Stimulated activated effector memory CD8-positive, alpha-beta T cell treated with anti-CD3 and anti-CD28 coated beads, Interleukin-12 subunit alpha, Interleukin-12 subunit beta, amount 100 ng/mL, for 72 hours (primary cell): ENCODE measurements around the gene CEP128.

Experiments
- ATAC-seq: fragments of 150-1000 bp; cut with Tn5 transposase; 2 replicates; pipeline ENCODE4 v1.10.0; 2021
- DNase-seq, 2 donors: peaks; one replicate each; pipeline ENCODE4 v3.0.0; 2021 to 2022; ENCODE audit warnings: low spot score in 2 of 2
- H3K27ac Mint-ChIP-seq: one replicate; pipeline ENCODE4 v1.8.0; 2022; ENCODE audit warnings: mild to moderate bottlenecking, mixed read lengths
- H3K36me3 Mint-ChIP-seq: one replicate; pipeline ENCODE4 v1.8.0; 2022; ENCODE audit warnings: mild to moderate bottlenecking, mixed read lengths
- H3K4me1 Mint-ChIP-seq: one replicate; pipeline ENCODE4 v1.8.0; 2022; ENCODE audit warnings: mixed read lengths
- H3K4me3 Mint-ChIP-seq: one replicate; pipeline ENCODE4 v1.8.0; 2022; ENCODE audit warnings: mild to moderate bottlenecking, mixed read lengths
- H3K9me3 Mint-ChIP-seq: one replicate; pipeline ENCODE4 v1.8.0; 2022; ENCODE audit warnings: mixed read lengths

The CEP128 gene

DNA sequence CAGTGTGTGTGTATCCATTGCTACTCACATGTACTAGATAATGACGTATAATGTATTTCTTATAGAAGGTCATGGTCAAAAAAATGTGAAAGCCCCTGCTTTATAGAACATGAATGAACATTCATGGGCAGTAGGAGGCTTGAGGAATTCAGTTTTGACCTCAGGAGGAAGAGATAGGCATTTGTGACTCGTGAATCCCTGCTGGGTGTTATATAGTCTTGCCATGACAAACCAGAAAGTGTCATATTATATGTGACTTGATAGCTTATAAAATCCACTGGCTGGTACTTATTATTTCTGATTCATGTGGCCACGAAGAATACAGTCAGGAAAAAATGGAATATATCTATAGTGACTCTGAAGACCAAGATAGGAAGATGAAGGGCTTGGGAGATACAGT lies 287.6 kb downstream of the CEP128 start:
- H3K4me1 Mint-ChIP-seq, result no peaks in the 10 kb centered on the region
- DNase-seq (no peak), ATAC-seq (no peak)
- H3K4me3 Mint-ChIP-seq, result no peak overlapping the region
- H3K27ac Mint-ChIP-seq, result no peak overlapping the region
- no peaks in the 10 kb centered on the region for H3K36me3 Mint-ChIP-seq
- peaks cover 17% of the 10 kb centered on the region for H3K9me3 Mint-ChIP-seq

- Mint-ChIP-seq H3K36me3 (no peaks in the 10 kb centered on the region), H3K4me3 (no peak overlapping the region), H3K4me1 (no peaks in the 10 kb centered on the region), H3K9me3 (no peaks in the 10 kb centered on the region), H3K27ac (no peak overlapping the region)
- DNase-seq, result no peak
- no peak for ATAC-seq
Observed at GRCh38 chr14:80645667-80646413, 295.7 kb downstream of the CEP128 start.

DNA sequence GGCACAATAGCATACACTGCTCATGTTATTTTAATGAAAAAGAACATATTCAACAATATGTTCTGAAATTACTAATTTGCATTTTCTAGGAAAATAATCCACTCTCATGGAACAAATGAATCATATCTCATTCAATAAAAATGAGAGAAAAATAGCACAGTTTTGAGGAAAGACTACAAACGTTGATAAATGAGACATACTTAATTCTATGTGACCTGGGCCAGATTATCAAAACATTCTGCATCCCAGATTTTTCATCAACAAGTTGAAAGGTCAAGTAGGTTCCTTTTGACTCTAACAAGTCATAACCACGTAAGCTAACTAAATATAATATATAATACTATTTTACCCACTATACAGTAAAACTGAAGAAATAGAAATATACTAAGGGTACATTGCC lies 296.7 kb downstream of the CEP128 start:
- Mint-ChIP-seq H3K27ac (no peak overlapping the region), H3K9me3 (no peaks in the 10 kb centered on the region), H3K36me3 (no peaks in the 10 kb centered on the region), H3K4me1 (no peaks in the 10 kb centered on the region), H3K4me3 (no peak overlapping the region)
- no peak for DNase-seq
- no peak for ATAC-seq

DNA sequence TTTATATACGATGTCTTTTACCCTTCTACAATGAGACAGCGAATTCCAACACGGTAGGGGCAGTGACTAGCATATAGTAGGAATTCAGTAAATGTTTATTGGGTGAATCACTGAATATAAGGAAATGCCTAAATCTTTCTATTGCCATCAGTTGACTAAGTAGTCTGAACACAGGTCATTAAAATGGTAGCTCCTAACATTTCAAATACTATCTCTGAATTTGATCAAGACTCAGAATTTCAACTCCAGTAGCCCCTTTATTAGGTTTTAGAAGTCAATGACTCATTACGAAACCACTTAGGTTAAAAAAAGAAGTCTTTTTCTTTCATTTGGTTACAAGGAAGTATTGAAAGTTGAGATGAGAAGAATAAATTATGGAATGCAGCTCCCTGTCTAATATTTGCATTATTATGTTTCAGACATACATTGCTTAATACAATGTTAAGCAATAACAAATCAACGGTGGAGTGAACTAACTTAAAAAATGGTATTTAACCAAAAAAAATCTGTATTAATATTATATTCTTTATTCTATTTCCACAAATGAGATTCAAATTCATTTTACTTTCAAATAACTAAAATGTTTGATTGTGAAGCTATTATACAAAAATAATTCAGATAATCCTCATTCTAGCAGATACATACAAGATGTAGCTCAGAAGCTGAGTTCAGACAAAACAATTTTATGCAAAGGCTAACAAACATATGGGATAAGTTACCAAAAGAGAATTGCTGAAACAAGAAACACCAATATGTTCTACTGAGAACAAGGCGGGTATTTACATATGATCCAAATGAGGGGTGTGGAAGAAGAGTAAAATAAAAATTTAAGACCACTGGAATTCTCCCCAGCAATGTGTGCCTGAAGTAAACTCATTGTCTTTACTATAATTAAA lies 302.7 kb downstream of the CEP128 start:
- Mint-ChIP-seq H3K36me3 (no peaks in the 10 kb centered on the region), H3K27ac (no peak overlapping the region), H3K4me3 (no peak overlapping the region), H3K9me3 (no peaks in the 10 kb centered on the region), H3K4me1 (no peaks in the 10 kb centered on the region)
- ATAC-seq (no peak), DNase-seq (no peak)

DNA sequence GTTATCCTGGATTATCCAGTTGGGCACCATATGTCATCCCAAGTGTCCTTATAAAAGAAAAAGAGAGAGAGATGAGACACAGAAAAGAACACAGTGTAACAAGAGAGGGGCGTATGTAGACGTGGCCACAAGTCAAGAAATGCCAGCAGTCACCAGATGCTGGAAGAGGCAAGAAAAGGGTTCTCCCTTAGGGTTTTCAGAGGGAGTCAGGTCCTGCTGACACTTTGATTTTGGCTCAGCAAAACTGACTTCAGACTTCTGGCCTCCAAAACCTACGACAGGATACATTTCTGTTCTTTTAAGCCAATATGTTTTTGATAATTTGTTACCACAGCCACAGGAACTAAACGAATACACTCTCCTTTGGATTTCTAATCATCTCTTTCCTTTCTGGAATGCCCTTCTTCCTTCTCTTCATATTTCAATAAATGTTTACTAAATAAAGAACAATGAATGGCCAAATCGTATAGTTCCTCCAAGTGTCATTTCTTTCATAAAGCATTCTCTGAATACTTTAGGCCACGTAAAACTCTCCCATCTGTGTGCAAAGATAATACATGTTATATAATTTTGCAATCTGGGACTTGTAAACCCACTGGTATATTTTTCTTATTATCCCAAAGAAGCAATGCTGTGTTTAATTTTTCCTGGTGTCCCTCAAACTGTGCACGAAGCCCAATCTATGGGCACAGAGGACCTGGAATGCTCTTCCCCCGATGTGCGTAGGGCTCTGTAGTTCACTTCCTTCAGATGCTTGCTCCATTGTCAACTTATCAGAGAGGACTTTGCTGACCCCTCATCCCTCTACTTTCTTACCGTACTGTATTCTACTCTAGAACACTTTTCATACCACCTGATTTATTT lies 303.6 kb downstream of the CEP128 start:
- no peaks in the 10 kb centered on the region for H3K9me3 Mint-ChIP-seq
- H3K4me3 Mint-ChIP-seq, result no peak overlapping the region
- H3K36me3 Mint-ChIP-seq, result no peaks in the 10 kb centered on the region
- no peak overlapping the region for H3K27ac Mint-ChIP-seq
- no peak for ATAC-seq
- no peak for DNase-seq
- H3K4me1 Mint-ChIP-seq, result no peaks in the 10 kb centered on the region

- ATAC-seq (no peak), DNase-seq (no peak)
- no peaks in the 10 kb centered on the region for H3K36me3 Mint-ChIP-seq
- no peak overlapping the region for H3K4me3 Mint-ChIP-seq
- H3K27ac Mint-ChIP-seq, result no peak overlapping the region
- H3K9me3 Mint-ChIP-seq, result no peaks in the 10 kb centered on the region
- no peaks in the 10 kb centered on the region for H3K4me1 Mint-ChIP-seq
Observed at GRCh38 chr14:80636071-80636470, 305.5 kb downstream of the CEP128 start.

GRCh38 chr14:80634106-80634758 lies 307.3 kb downstream of the CEP128 start:
- no peaks in the 10 kb centered on the region for H3K4me1 Mint-ChIP-seq
- no peak for ATAC-seq
- DNase-seq, result no peak

DNA sequence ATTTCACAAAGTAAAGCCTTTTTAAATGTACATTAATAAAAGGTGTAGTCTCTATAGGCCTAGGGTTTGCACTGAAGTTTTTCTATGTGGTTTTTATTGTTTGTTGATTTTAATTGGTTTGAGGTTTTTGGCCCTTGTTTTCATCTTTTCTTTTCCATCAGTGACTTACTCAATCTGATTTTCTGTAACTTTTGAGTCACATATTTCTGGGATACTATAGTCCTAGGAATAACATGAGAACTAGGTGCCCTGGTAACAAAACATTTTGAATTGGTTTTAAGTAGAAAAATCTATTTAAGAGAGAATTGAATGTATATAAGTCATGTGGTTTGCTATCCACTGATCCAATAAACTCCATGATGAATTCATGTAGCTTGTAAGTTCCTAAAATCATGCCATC lies 311.9 kb downstream of the CEP128 start:
- Mint-ChIP-seq H3K4me3 (no peak overlapping the region), H3K27ac (no peak overlapping the region), H3K4me1 (no peaks in the 10 kb centered on the region)

More at GRCh38 chr14:80634106-80634758, 307.3 kb downstream of the CEP128 start:
- H3K9me3 Mint-ChIP-seq, result no peaks in the 10 kb centered on the region
- no peak overlapping the region for H3K27ac Mint-ChIP-seq
- no peak overlapping the region for H3K4me3 Mint-ChIP-seq
- no peaks in the 10 kb centered on the region for H3K36me3 Mint-ChIP-seq

GRCh38 chr14:80628547-80628946 lies 313.0 kb downstream of the CEP128 start:
- H3K4me3 Mint-ChIP-seq, result no peak overlapping the region
- no peaks in the 10 kb centered on the region for H3K36me3 Mint-ChIP-seq
- no peak for DNase-seq
- no peaks in the 10 kb centered on the region for H3K4me1 Mint-ChIP-seq
- no peak overlapping the region for H3K27ac Mint-ChIP-seq
- peaks cover 11% of the 10 kb centered on the region for H3K9me3 Mint-ChIP-seq
- ATAC-seq, result no peak

More for the DNA sequence above, 311.9 kb downstream of the CEP128 start:
- Mint-ChIP-seq H3K9me3 (peaks cover 6% of the 10 kb centered on the region), H3K36me3 (no peaks in the 10 kb centered on the region)
- DNase-seq, result no peak
- ATAC-seq, result no peak

DNA sequence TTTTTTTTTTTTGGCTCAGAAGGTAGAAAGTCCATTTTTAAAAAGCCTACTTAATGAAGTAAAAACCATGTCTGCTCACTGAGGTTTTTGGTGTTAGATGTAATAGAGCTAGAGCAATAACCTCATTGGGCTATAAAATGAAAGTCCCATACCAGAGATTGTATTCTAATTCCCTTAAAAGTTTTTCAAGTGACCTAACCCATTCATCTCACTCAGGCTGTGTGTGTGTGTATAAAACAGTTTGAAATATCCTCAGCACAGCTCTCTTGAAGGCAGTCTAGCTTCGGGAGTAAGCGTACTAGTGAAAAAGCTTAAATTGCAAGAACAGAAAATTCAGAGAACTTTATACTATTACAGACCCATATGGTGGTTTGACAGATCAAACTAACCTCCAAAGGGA lies 313.8 kb downstream of the CEP128 start:
- no peak overlapping the region for H3K4me3 Mint-ChIP-seq
- ATAC-seq (no peak), DNase-seq (no peak)
- peaks cover 11% of the 10 kb centered on the region for H3K9me3 Mint-ChIP-seq
- H3K4me1 Mint-ChIP-seq, result no peaks in the 10 kb centered on the region
- no peaks in the 10 kb centered on the region for H3K36me3 Mint-ChIP-seq
- no peak overlapping the region for H3K27ac Mint-ChIP-seq

DNA sequence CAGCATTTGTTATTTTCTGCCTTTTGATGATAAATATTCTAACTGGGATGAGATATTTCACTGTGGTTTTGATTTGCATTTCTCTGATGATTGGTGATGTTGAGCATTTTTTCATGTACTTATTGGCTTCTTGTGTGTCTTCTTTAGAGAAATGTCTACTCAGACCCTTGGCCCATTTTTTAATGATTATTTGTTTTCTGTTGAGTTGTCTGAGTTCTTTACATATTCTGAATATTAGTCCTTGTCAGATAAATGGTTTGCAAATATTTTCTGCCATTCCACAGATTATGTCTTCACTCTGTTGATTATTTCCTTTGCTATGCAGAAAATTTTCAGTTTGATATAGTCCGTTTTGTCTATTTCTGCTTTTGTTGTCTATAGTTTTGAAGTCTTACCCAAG lies 317.0 kb downstream of the CEP128 start:
- ATAC-seq (no peak), DNase-seq (no peak)
- no peaks in the 10 kb centered on the region for H3K36me3 Mint-ChIP-seq
- peaks cover 11% of the 10 kb centered on the region for H3K9me3 Mint-ChIP-seq
- H3K4me3 Mint-ChIP-seq, result no peak overlapping the region
- no peak overlapping the region for H3K27ac Mint-ChIP-seq
- H3K4me1 Mint-ChIP-seq, result no peaks in the 10 kb centered on the region

DNA sequence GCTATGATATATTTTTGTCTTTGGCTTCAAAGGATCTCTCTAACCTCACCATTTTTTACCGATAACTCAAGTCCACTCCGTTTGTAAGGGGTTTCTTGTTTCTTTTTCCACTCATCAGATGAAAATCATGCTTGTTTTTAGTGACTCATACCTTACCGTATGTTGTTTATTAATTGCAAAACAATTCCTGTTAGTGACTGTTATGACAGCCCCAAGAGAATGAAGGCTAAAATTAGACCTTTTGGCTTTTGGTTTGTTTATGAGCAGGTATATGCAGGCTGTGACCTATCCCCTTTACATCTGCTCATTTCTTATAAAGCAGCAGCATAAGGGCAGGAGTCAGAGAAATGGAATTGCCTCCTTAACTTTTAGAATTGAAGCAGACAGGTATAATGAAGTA lies 319.8 kb downstream of the CEP128 start:
- no peak overlapping the region for H3K27ac Mint-ChIP-seq
- no peak overlapping the region for H3K4me3 Mint-ChIP-seq
- H3K36me3 Mint-ChIP-seq, result no peaks in the 10 kb centered on the region
- peaks cover 8% of the 10 kb centered on the region for H3K9me3 Mint-ChIP-seq
- DNase-seq, result no peak
- no peaks in the 10 kb centered on the region for H3K4me1 Mint-ChIP-seq
- ATAC-seq, result no peak

GRCh38 chr14:80620434-80620833 lies 321.1 kb downstream of the CEP128 start:
- Mint-ChIP-seq H3K9me3 (peaks cover 4% of the 10 kb centered on the region), H3K4me1 (no peaks in the 10 kb centered on the region), H3K27ac (no peak overlapping the region), H3K4me3 (no peak overlapping the region), H3K36me3 (no peaks in the 10 kb centered on the region)
- ATAC-seq, result no peak
- DNase-seq, result no peak

GRCh38 chr14:80618751-80619329 lies 322.7 kb downstream of the CEP128 start:
- Mint-ChIP-seq H3K9me3 (peaks cover 1% of the 10 kb centered on the region), H3K4me3 (no peak overlapping the region), H3K4me1 (no peaks in the 10 kb centered on the region), H3K27ac (no peak overlapping the region), H3K36me3 (no peaks in the 10 kb centered on the region)
- no peak for DNase-seq
- no peak for ATAC-seq
